ENCODE results near the gene LRRC49. TPM values are rescaled to one million over a fixed set of nuclear protein-coding genes. Genes with fewer than 3 reads are reported as not detected.

The LRRC49 gene
- total RNA-seq, 5 donors from 2014 or later (not counting 1 experiment from before 2014, with no cell fraction given) = 0.16 to 0.77 (median 0.51) TPM; not detected in 1

- Histone ChIP-seq H3K4me1 (ENCODE audit: control insufficient read depth in 1 of 2, extremely low read depth in 1 of 2, insufficient read depth in 2 of 2, low read length in 2 of 2) (no peaks in the 10 kb centered on the region), H3K36me3 (ENCODE audit: control insufficient read depth in 2 of 2, extremely low read depth in 1 of 2, insufficient read depth in 1 of 2, low read length in 1 of 2) (no peaks in the 10 kb centered on the region), H3K27me3 (replicated peaks in 1 of 2; ENCODE audit: control insufficient read depth in 2 of 2, extremely low read depth in 1 of 2, insufficient read depth in 2 of 2, low read length in 1 of 2) (peaks cover 0 to 6% of the 10 kb centered on the region in 2 experiments), H3K4me3 (ENCODE audit: control insufficient read depth in 1 of 2, extremely low read depth in 1 of 2, low read length in 1 of 2) (no peak overlapping the region), H3K27ac (ENCODE audit: low read length) (no peak overlapping the region), H3K9me3 (no peaks in the 10 kb centered on the region)
- DNase-seq = no peak
- no peaks in the 10 kb centered on the region for H3K4me1 Mint-ChIP-seq
- WGBS (ENCODE audit: insufficient coverage) = 73% methylated on average over 5 of the region's 11 CpGs
- ChIA-PET POLR2A (no interaction called here), CTCF (no interaction called here)
- no peak overlapping the region for H3K27ac Mint-ChIP-seq
- peaks cover 10 to 23% of the 10 kb centered on the region in 2 donors for H3K27me3 Mint-ChIP-seq
- H3K36me3 Mint-ChIP-seq = no peaks in the 10 kb centered on the region
- ATAC-seq (replicated peaks in 1 of 4) = no peak
- H3K4me3 Mint-ChIP-seq = no peak overlapping the region
- H3K9me3 Mint-ChIP-seq = peaks cover 0 to 3% (median 0%) of the 10 kb centered on the region in 3 donors
Measured at GRCh38 chr15:71093054-71094024, 200.7 kb downstream of the LRRC49 start.

- DNase-seq (no peak), ATAC-seq (replicated peaks in 1 of 4) (no peak)
- Mint-ChIP-seq H3K27me3 (peaks cover 10 to 23% of the 10 kb centered on the region in 2 donors), H3K9me3 (peaks cover 0 to 3% (median 0%) of the 10 kb centered on the region in 3 donors), H3K4me3 (no peak overlapping the region), H3K27ac (no peak overlapping the region), H3K36me3 (no peaks in the 10 kb centered on the region), H3K4me1 (no peaks in the 10 kb centered on the region)
- Histone ChIP-seq H3K4me3 (ENCODE audit: control insufficient read depth in 1 of 2, extremely low read depth in 1 of 2, low read length in 1 of 2) (no peak overlapping the region), H3K27me3 (replicated peaks in 1 of 2; ENCODE audit: control insufficient read depth in 2 of 2, extremely low read depth in 1 of 2, insufficient read depth in 2 of 2, low read length in 1 of 2) (peaks cover 0 to 6% of the 10 kb centered on the region in 2 experiments), H3K27ac (ENCODE audit: low read length) (no peak overlapping the region), H3K36me3 (ENCODE audit: control insufficient read depth in 2 of 2, extremely low read depth in 1 of 2, insufficient read depth in 1 of 2, low read length in 1 of 2) (no peaks in the 10 kb centered on the region), H3K9me3 (no peaks in the 10 kb centered on the region), H3K4me1 (ENCODE audit: control insufficient read depth in 1 of 2, extremely low read depth in 1 of 2, insufficient read depth in 2 of 2, low read length in 2 of 2) (no peaks in the 10 kb centered on the region)
- ChIA-PET CTCF (no interaction called here), POLR2A (no interaction called here)
- WGBS (ENCODE audit: insufficient coverage) = no CpG with 5 or more reads among the region's 2 CpGs
Measured at GRCh38 chr15:71094137-71094536, 201.5 kb downstream of the LRRC49 start.

GRCh38 chr15:71096676-71097075, 204.1 kb downstream of the LRRC49 start:
- ChIA-PET POLR2A (no interaction called here), CTCF (no interaction called here)
- Histone ChIP-seq H3K9me3 (no peaks in the 10 kb centered on the region), H3K27ac (ENCODE audit: low read length) (no peak overlapping the region), H3K36me3 (ENCODE audit: control insufficient read depth in 2 of 2, extremely low read depth in 1 of 2, insufficient read depth in 1 of 2, low read length in 1 of 2) (no peaks in the 10 kb centered on the region), H3K27me3 (replicated peaks in 1 of 2; ENCODE audit: control insufficient read depth in 2 of 2, extremely low read depth in 1 of 2, insufficient read depth in 2 of 2, low read length in 1 of 2) (peaks cover 0 to 8% of the 10 kb centered on the region in 2 experiments), H3K4me3 (ENCODE audit: control insufficient read depth in 1 of 2, extremely low read depth in 1 of 2, low read length in 1 of 2) (no peak overlapping the region), H3K4me1 (ENCODE audit: control insufficient read depth in 1 of 2, extremely low read depth in 1 of 2, insufficient read depth in 2 of 2, low read length in 2 of 2) (no peaks in the 10 kb centered on the region)
- no peaks in the 10 kb centered on the region for H3K4me1 Mint-ChIP-seq
- H3K27ac Mint-ChIP-seq = no peak overlapping the region
- WGBS (ENCODE audit: insufficient coverage) = 50% methylated on average over 2 of the region's 3 CpGs
- no peak overlapping the region for H3K4me3 Mint-ChIP-seq
- ATAC-seq (replicated peaks in 1 of 4) (no peak), DNase-seq (no peak)
- H3K9me3 Mint-ChIP-seq = peaks cover 0 to 3% (median 0%) of the 10 kb centered on the region in 3 donors
- peaks cover 13 to 21% of the 10 kb centered on the region in 2 donors for H3K27me3 Mint-ChIP-seq
- no peaks in the 10 kb centered on the region for H3K36me3 Mint-ChIP-seq

GRCh38 chr15:71097890-71098289, 205.3 kb downstream of the LRRC49 start:
- no peak overlapping the region for H3K4me3 ChIP-seq (ENCODE audit: control insufficient read depth in 1 of 2, extremely low read depth in 1 of 2, low read length in 1 of 2)
- peaks cover 6 to 13% of the 10 kb centered on the region in 2 donors for H3K27me3 Mint-ChIP-seq
- CTCF ChIA-PET = no interaction called here
- no peak overlapping the region for H3K4me3 Mint-ChIP-seq
- no peak for ATAC-seq (replicated peaks in 1 of 4)
- DNase-seq = no peak
- H3K27me3 ChIP-seq (replicated peaks in 1 of 2; ENCODE audit: control insufficient read depth in 2 of 2, extremely low read depth in 1 of 2, insufficient read depth in 2 of 2, low read length in 1 of 2) = peaks cover 0 to 8% of the 10 kb centered on the region in 2 experiments
- no peaks in the 10 kb centered on the region for H3K36me3 Mint-ChIP-seq
- no CpG with 5 or more reads among the region's 4 CpGs for WGBS (ENCODE audit: insufficient coverage)
- no peaks in the 10 kb centered on the region for H3K4me1 ChIP-seq (ENCODE audit: control insufficient read depth in 1 of 2, extremely low read depth in 1 of 2, insufficient read depth in 2 of 2, low read length in 2 of 2)
- no peaks in the 10 kb centered on the region for H3K9me3 ChIP-seq
- peaks cover 0 to 3% (median 0%) of the 10 kb centered on the region in 3 donors for H3K9me3 Mint-ChIP-seq
- H3K27ac ChIP-seq (ENCODE audit: low read length) = no peak overlapping the region
- H3K4me1 Mint-ChIP-seq = no peaks in the 10 kb centered on the region
- POLR2A ChIA-PET = no interaction called here
- no peak overlapping the region for H3K27ac Mint-ChIP-seq
- no peaks in the 10 kb centered on the region for H3K36me3 ChIP-seq (ENCODE audit: control insufficient read depth in 2 of 2, extremely low read depth in 1 of 2, insufficient read depth in 1 of 2, low read length in 1 of 2)

- H3K27me3 Mint-ChIP-seq = peaks cover 6 to 9% of the 10 kb centered on the region in 2 donors
- Histone ChIP-seq H3K27ac (ENCODE audit: low read length) (no peak overlapping the region), H3K4me3 (ENCODE audit: control insufficient read depth in 1 of 2, extremely low read depth in 1 of 2, low read length in 1 of 2) (no peak overlapping the region), H3K36me3 (ENCODE audit: control insufficient read depth in 2 of 2, extremely low read depth in 1 of 2, insufficient read depth in 1 of 2, low read length in 1 of 2) (no peaks in the 10 kb centered on the region), H3K27me3 (replicated peaks in 1 of 2; ENCODE audit: control insufficient read depth in 2 of 2, extremely low read depth in 1 of 2, insufficient read depth in 2 of 2, low read length in 1 of 2) (peaks cover 0 to 2% of the 10 kb centered on the region in 2 experiments), H3K4me1 (ENCODE audit: control insufficient read depth in 1 of 2, extremely low read depth in 1 of 2, insufficient read depth in 2 of 2, low read length in 2 of 2) (no peaks in the 10 kb centered on the region), H3K9me3 (no peaks in the 10 kb centered on the region)
- no peaks in the 10 kb centered on the region for H3K4me1 Mint-ChIP-seq
- H3K36me3 Mint-ChIP-seq = no peaks in the 10 kb centered on the region
- ChIA-PET POLR2A (no interaction called here), CTCF (no interaction called here)
- peaks cover 0 to 3% (median 0%) of the 10 kb centered on the region in 3 donors for H3K9me3 Mint-ChIP-seq
- DNase-seq (no peak), ATAC-seq (replicated peaks in 1 of 4) (no peak)
- WGBS (ENCODE audit: insufficient coverage) = no CpG with 5 or more reads among the region's 1 CpG
- no peak overlapping the region for H3K27ac Mint-ChIP-seq
- H3K4me3 Mint-ChIP-seq = no peak overlapping the region
Measured at GRCh38 chr15:71098920-71099319, 206.3 kb downstream of the LRRC49 start.

Measured in T-cell (primary cell).